Measurements from ENCODE around the gene PROB1.
A peak's percentile ranks its signal among the peaks of the same experiment; 100 is the strongest.

Gene PROB1

DNA sequence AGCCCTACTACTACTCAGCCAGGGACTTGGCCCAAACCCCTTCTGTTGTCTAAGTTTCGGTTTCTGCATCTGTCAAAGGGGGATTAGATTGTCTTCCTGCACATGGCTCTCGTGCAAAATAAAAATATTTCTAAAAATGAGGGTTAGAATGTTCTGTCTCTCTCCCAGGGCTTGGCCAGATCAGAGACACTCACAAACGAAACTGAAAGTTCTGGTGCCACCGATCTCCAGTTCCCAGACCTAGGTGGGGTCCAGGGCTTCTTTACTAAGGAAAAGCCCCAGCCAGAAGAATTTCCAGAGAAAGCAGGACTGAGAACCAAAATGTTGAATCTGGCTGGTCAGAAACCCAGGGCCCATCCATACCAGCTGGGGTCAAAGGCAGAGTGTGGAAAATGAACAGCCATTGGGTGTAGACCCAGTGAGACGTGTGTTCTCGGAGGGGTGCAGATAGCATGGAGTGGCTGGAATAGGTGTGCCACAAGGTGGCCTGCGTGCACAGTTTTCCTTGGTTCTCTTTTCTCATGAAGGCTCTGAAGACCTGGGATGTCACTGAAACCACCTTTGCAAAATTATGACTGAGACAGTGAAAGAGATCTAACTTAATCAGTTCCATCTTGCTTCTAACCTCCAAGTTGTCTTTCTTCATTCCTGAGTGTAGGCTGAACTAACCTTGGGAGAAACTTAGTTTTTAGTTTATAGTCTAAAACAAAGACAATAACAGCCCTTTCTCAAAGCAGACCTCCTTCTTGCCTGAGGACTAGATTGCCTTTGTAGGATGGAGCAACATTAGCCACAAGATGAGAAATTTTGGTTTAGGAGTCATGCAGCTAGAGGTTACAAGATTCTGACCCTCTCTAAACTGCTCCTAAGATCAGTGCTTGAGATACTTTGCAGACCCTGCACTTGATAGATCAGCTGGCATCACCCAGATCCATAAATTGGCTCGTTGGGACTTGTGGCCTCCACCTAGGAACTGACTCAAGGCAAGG is 9.5 kb downstream of the PROB1 start:
- H3K27ac ChIP-seq, result peak overlapping the region; percentile 83
- no peak for TF ChIP-seq ZFX (IDR thresholded peaks at IDR 0.05)
- TF ChIP-seq, protein P1, sequence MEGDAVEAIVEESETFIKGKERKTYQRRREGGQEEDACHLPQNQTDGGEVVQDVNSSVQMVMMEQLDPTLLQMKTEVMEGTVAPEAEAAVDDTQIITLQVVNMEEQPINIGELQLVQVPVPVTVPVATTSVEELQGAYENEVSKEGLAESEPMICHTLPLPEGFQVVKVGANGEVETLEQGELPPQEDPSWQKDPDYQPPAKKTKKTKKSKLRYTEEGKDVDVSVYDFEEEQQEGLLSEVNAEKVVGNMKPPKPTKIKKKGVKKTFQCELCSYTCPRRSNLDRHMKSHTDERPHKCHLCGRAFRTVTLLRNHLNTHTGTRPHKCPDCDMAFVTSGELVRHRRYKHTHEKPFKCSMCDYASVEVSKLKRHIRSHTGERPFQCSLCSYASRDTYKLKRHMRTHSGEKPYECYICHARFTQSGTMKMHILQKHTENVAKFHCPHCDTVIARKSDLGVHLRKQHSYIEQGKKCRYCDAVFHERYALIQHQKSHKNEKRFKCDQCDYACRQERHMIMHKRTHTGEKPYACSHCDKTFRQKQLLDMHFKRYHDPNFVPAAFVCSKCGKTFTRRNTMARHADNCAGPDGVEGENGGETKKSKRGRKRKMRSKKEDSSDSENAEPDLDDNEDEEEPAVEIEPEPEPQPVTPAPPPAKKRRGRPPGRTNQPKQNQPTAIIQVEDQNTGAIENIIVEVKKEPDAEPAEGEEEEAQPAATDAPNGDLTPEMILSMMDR (conservative IDR thresholded peaks at IDR 0.05), result no peak

DNA sequence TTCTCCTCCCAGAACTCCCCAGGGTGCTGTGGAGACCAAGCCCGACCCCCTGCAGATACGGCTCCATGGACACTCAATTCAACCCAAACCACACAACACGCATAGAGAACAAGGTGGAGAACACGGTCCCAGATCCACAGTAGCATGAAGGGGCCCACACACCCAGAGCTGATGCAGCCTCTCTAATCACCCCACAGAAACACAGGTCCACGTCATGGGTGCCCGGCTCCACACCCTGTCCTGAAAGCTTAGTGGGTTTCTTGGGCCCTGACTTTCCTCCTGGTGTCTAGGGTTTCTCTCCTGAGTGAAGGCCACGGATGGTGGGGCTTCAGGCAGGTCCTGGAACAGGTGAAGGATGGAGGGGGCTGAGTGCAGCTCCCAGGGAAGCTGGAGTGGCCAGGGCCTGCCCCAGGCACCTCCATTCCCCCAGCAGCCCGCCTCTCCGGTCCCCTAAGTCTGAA is 10.3 kb downstream of the PROB1 start:
- no peak for TF ChIP-seq ZFX (IDR thresholded peaks at IDR 0.05)
- TF ChIP-seq, protein P1 (conservative IDR thresholded peaks at IDR 0.05), result no peak
- peak overlapping the region; percentile 83 for H3K27ac ChIP-seq

DNA sequence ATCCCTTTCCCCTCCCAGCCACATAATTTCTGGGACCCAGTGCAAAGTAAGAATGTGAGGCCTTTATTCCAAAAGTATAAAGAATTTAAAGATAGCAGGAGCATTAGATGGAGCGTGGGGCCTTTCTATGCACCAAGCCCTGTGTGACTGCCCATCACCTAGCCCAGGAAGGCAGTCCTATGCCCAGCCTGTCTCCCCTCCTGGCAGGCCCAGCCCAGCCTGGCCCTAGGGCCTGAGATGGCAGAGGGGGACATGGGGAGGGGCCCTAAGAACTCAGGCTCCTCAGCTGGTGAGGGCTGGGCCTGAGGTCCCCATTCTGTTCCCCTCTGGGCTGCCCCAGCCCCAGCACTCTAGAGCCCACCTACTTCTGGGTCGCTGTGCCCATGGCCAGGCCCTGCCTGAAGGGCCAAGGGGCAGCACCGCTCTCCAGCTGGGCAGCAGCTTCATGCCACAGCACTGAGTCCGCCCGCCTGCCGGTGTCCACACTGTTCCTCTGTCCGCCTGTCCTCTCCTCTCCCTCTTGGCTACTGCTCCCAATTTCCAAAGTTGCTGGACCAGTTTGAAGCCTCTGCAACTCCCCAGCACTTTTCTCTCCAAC is 10.8 kb downstream of the PROB1 start:
- TF ChIP-seq, protein P1 (conservative IDR thresholded peaks at IDR 0.05), result no peak
- TF ChIP-seq ZFX (IDR thresholded peaks at IDR 0.05), result peak; percentile 31; the same call in 1 of the 2 replicates
- H3K27ac ChIP-seq, result peak overlapping the region; percentile 83

DNA sequence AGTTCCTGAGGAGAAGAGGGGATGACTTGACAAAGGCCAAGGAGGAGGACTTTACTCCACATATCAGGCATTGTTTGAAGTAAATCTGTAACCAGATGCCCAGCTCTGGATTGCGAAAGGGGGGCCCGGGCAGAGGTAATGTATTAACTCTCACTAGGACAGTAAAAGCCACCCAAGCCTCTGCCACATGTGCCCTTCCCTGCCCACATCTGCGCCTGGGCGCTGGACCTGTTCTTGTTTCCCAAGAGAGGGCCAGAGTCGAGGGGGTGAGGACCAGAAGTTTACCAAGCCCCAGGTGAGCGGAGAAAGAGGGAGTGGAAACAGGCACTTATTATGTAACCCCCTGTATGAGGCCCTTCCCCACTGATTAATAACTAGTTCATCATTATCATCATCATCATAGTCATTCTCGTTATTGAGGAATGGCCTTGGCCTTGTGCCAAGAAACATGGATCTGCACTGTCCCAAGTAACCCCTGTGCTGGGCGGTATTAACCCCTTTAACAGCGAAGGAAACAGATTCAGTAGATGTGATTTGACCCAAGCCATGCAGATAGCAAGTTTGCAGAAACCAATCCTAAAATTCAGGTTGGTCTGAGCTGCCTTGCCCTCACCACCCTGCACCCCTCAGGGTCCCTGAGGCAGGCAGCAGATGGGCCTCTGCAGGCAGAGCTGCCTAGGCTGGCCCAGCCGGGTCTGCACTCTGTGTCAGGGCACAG is 11.5 kb downstream of the PROB1 start, which contains the start of gene SLC23A1:
SLC23A1 (minus strand) TSS at position 23 of the 718 bp plus-strand sequence. CDS start 44 bp downstream, outside the sequence.
- H3K27ac ChIP-seq, result peak within 1 kb of the TSS; percentile 83
- TF ChIP-seq ZFX (IDR thresholded peaks at IDR 0.05), result no peak
- TF ChIP-seq, protein P1 (conservative IDR thresholded peaks at IDR 0.05), result no peak

DNA sequence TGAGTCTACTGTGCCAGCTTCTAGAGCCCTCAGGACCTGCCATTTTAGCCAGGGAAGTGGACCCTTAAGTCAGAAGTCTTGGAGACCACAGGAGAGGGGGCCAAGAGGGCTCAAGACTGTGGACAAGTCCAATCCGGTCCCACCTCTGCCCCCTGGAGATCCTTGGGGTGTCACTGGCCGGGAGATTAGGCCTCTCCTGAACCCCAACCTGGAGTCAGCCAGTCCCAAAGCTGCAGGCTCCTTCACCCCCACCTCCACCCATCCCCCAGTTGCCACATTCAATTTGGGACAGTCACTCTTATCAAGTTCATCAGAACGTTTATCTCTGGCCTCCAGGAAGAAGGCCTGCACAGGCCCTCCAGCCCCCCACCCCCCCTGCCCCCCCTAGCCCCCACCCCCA is 12.1 kb downstream of the PROB1 start:
- TF ChIP-seq ZFX (IDR thresholded peaks at IDR 0.05), result no peak
- TF ChIP-seq, protein P1 (conservative IDR thresholded peaks at IDR 0.05), result no peak
- H3K27ac ChIP-seq, result peak overlapping the region; percentile 13

DNA sequence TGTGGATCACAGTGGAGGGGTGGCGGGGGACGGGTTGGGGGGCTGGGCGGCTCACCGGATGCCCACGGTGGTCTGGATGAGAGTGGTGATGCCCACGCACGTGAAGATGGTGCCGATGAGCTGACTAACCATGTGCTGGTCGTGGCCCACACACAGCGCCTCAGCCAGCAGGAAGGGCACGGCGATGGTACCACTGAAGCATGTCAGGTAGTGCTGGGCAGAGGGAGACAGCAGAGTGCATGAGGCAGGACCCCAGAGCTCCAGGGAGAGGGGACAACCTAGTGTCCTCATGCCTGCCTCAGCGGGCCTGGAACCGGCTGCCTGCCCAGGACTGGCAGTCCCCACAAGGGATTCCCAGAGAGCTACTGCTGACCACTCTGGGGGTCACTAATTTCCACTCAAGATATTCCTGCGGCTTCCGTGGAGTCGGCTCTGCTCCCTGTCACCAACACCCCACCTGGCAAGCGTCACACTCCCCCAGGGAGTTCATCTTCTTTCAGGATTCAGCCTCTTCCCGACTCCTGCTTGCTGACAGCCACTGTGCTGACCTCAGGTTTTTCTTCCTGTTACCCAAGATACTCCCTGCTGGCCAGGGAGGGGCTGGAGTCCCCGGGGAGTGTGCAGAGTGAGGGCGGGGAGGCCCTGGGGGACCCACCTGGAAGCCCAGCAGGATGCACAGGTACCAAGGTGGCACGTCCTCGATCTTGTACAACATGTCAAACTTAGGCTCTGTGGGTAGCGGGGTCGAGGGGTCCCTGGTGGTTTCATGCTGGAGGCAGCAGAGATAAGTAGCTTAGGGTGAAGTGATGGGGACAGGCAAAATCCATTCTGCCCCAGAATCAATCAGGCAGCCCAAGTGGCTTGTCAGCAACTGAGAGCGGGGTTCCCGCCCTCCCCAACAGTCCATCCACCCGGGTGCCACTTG is 12.8 kb downstream of the PROB1 start:
- TF ChIP-seq, protein P1 (conservative IDR thresholded peaks at IDR 0.05), result no peak
- TF ChIP-seq ZFX (IDR thresholded peaks at IDR 0.05), result no peak
- peak overlapping the region; percentile 13 for H3K27ac ChIP-seq

All from C4-2B (cell line).